PC-3 (cell line): Measurements from ENCODE around the gene SLC6A7. TPM values are rescaled to one million over a fixed set of nuclear protein-coding genes. Genes with fewer than 3 reads are reported as not detected.

Experiments used
- ATAC-seq: fragments of 200-7000 bp; cut with Tn5 transposase; 2 replicates; pipeline ENCODE4 v1.9.1; 2020; ENCODE audit warnings: mild to moderate bottlenecking, moderate library complexity
- BruUV-seq: library from RNA; stranded (reverse); fragments of 400-500 nt; replicated peaks from 2 replicates; lab custom pipeline; 2021; lab: Mats Ljungman, UMichigan
- CTCF ChIA-PET: fragments of 300-600 bp; sonication (Branson Sonifier 250); formaldehyde crosslinking; loops from one replicate; lab custom pipeline; 2022; ENCODE audit warnings: antibody characterized with exemption; lab: Charles Lee
- POLR2A ChIA-PET: fragments of 300-600 bp; sonication (Branson Sonifier 250); formaldehyde crosslinking; loops from one replicate; lab custom pipeline; 2022; ENCODE audit warnings: antibody characterized with exemption; ENCODE audit not compliant: unreplicated experiment; lab: Charles Lee
- DNase-seq: peaks from one replicate; pipeline ENCODE4 v3.0.0-alpha.2; 2015
- H2AFZ ChIP-seq: fragments of 300-600 bp; sonication (generic); 2 replicates; pipeline ENCODE4 v1.6.0; 2016; ENCODE audit warnings: antibody characterized with exemption, low read length
- H3F3A ChIP-seq: fragments of 300-600 bp; sonication (generic); one replicate; pipeline ENCODE4 v1.6.0; 2017; ENCODE audit warnings: antibody characterized with exemption, low read length, control low read depth, mild to moderate bottlenecking; ENCODE audit not compliant: unreplicated experiment
- H3K27ac ChIP-seq: fragments of 300-600 bp; sonication (generic); 2 replicates; pipeline ENCODE4 v1.5.1; 2016; ENCODE audit warnings: mild to moderate bottlenecking, low read length
- H3K27me3 ChIP-seq: fragments of 300-600 bp; sonication (generic); 2 replicates; pipeline ENCODE4 v1.6.1; 2016; ENCODE audit warnings: low read length, mixed read lengths
- H3K36me3 ChIP-seq: fragments of 300-600 bp; sonication (generic); 2 replicates; pipeline ENCODE4 v1.6.1; 2016; ENCODE audit warnings: low read depth, mixed run types, low read length, mixed read lengths
- H3K4me1 ChIP-seq: fragments of 300-600 bp; sonication (generic); 2 replicates; pipeline ENCODE4 v1.5.1; 2016; ENCODE audit warnings: low read length; ENCODE audit not compliant: insufficient read depth
- H3K4me2 ChIP-seq: fragments of 300-600 bp; sonication (generic); 2 replicates; pipeline ENCODE4 v1.6.0; 2016; ENCODE audit warnings: low read length
- H3K4me3 ChIP-seq: fragments of 300-600 bp; sonication (generic); 2 replicates; pipeline ENCODE4 v1.5.1; 2016; ENCODE audit warnings: mild to moderate bottlenecking, low read length, mixed read lengths
- H3K79me2 ChIP-seq: fragments of 300-600 bp; sonication (generic); 2 replicates; pipeline ENCODE4 v1.6.1; 2017; ENCODE audit warnings: low read length, mixed read lengths
- H3K9ac ChIP-seq: fragments of 300-600 bp; sonication (generic); 2 replicates; pipeline ENCODE4 v1.6.0; 2016; ENCODE audit warnings: mild to moderate bottlenecking, low read length
- H3K9me2 ChIP-seq: fragments of 300-600 bp; sonication (generic); replicated peaks from 2 replicates; pipeline ENCODE4 v1.6.1; 2016; ENCODE audit warnings: mixed run types, low read length, mixed read lengths
- H3K9me3 ChIP-seq: fragments of 300-600 bp; sonication (generic); 2 replicates; pipeline ENCODE4 v1.6.1; 2016; ENCODE audit warnings: low read length, mixed read lengths
- H4K20me1 ChIP-seq: fragments of 300-600 bp; sonication (generic); 2 replicates; pipeline ENCODE4 v1.6.1; 2016; ENCODE audit warnings: low read length, mixed read lengths
- CTCF ChIP-seq: fragments of 300-600 bp; sonication (generic); conservative IDR thresholded peaks from 2 replicates; pipeline ENCODE4 v1.5.1; 2017; ENCODE audit warnings: antibody characterized with exemption, low read depth, mild to moderate bottlenecking, low read length
- EZH2 ChIP-seq: fragments of 300-600 bp; sonication (generic); IDR thresholded peaks from one replicate; pipeline ENCODE4 v1.6.1; 2017; ENCODE audit warnings: antibody characterized with exemption, mild to moderate bottlenecking, low read length; ENCODE audit not compliant: unreplicated experiment
- EZH2phosphoT487 ChIP-seq: fragments of 300-600 bp; sonication (generic); IDR thresholded peaks from 2 replicates; pipeline ENCODE4 v1.6.1; 2018; ENCODE audit warnings: mild to moderate bottlenecking, antibody characterized with exemption, low read length, borderline replicate concordance
- intact Hi-C: fragments of 100-400 bp; cut with micrococcal nuclease; formaldehyde crosslinking; loops from 2 replicates; pipeline ENCODE4 v1.9.0; 2023
- total RNA-seq: library from RNA; depleted of rRNA; stranded (reverse); fragments of >200 nt; gene quantifications from 2 replicates; pipeline ENCODE4 v1.2.3, GENCODE V29; 2014

The SLC6A7 gene
- total RNA-seq, 1 experiment from 2014 or later: 0.29 TPM

- Histone ChIP-seq H3K79me2 (no peaks in the 10 kb centered on the region), H3K9ac (no peak overlapping the region), H3K4me2 (no peak overlapping the region), H3K27me3 (peaks cover 35% of the 10 kb centered on the region), H3K36me3 (no peaks in the 10 kb centered on the region), H2AFZ (no peak overlapping the region), H3K4me1 (no peaks in the 10 kb centered on the region), H3F3A (no peaks in the 10 kb centered on the region), H4K20me1 (no peaks in the 10 kb centered on the region), H3K4me3 (no peak overlapping the region), H3K9me2 (no peaks in the 10 kb centered on the region), H3K27ac (no peak overlapping the region), H3K9me3 (no peaks in the 10 kb centered on the region)
- TF ChIP-seq EZH2: no peak
- no peak for TF ChIP-seq CTCF
- intact Hi-C loops: no loop called here
- DNase-seq (no peak), ATAC-seq (no peak)
- ChIA-PET POLR2A (no interaction called here), CTCF (interaction anchor here (0.6 kb wide), 1 partner anchor 26 kb away, joined by 3 read pairs; no protein-coding TSS in a partner anchor)
- no TSS peak for BruUV-seq
Observed at GRCh38 chr5:150188146-150188842, 1.6 kb upstream of the SLC6A7 start.

- H3F3A ChIP-seq: no peaks in the 10 kb centered on the region
- TF ChIP-seq CTCF (no peak), EZH2phosphoT487 (no peak), EZH2 (no peak)
- no peak overlapping the region for H3K27ac ChIP-seq
- no peak for DNase-seq
- no peaks in the 10 kb centered on the region for H3K79me2 ChIP-seq
- H2AFZ ChIP-seq: no peak overlapping the region
- no peaks in the 10 kb centered on the region for H4K20me1 ChIP-seq
- no peak overlapping the region for H3K4me3 ChIP-seq
- no peak for ATAC-seq
- intact Hi-C loops: no loop called here
- ChIA-PET POLR2A (no interaction called here), CTCF (interaction anchor here (0.6 kb wide), 1 partner anchor 27 kb away, joined by 3 read pairs; no protein-coding TSS in a partner anchor)
- H3K4me2 ChIP-seq: no peak overlapping the region
- peaks cover 35% of the 10 kb centered on the region for H3K27me3 ChIP-seq
- H3K9me2 ChIP-seq: no peaks in the 10 kb centered on the region
- no peaks in the 10 kb centered on the region for H3K4me1 ChIP-seq
- no peak overlapping the region for H3K9ac ChIP-seq
- H3K36me3 ChIP-seq: no peaks in the 10 kb centered on the region
- no peaks in the 10 kb centered on the region for H3K9me3 ChIP-seq
- no TSS peak for BruUV-seq
Observed at GRCh38 chr5:150189326-150189725, 536 bp upstream of the SLC6A7 start.

DNA sequence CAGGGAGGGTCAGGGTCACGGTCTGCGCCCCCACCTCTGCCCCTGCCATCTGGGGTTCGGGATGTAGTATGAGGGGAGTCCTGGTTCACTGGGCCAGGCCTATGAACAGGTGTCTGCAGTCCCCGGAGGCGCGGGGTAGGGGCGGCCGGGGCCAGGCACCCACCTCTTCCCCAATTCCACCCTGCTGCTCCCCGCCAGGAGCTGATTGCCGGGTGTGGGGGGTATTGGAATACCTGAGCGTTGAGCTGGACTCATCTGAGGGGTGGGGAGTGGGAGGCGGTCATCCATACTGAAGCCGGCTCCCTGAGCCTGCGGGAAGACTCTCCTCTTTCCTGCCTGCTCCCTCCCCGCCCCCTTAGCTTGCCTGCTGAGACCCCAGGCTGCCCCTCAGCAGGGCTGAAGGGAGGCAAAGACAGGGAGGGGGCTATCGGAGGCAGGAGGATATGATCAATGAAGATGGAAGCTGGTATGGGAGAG lies 679 bp downstream of the SLC6A7 start:
- ChIA-PET POLR2A (no interaction called here), CTCF (no interaction called here)
- no peak for TF ChIP-seq CTCF
- TF ChIP-seq EZH2phosphoT487: no peak
- Histone ChIP-seq H3K27me3 (peaks cover 35% of the 10 kb centered on the region), H3K27ac (no peak overlapping the region), H3K79me2 (no peaks in the 10 kb centered on the region), H3K9me3 (no peaks in the 10 kb centered on the region), H3K9ac (no peak overlapping the region), H3K4me3 (no peak overlapping the region), H3K9me2 (no peaks in the 10 kb centered on the region), H3K36me3 (no peaks in the 10 kb centered on the region), H2AFZ (no peak overlapping the region), H3K4me2 (no peak overlapping the region), H4K20me1 (no peaks in the 10 kb centered on the region), H3K4me1 (no peaks in the 10 kb centered on the region), H3F3A (no peaks in the 10 kb centered on the region)
- intact Hi-C loops: no loop called here
- BruUV-seq: no TSS peak
- ATAC-seq (no peak), DNase-seq (no peak)
